Measurements from ENCODE around the gene MMP14. TPM values are rescaled to one million over a fixed set of nuclear protein-coding genes. Genes with fewer than 3 reads are reported as not detected.

Gene MMP14
- total RNA-seq, 1 experiment from 2014 or later = not detected

DNA sequence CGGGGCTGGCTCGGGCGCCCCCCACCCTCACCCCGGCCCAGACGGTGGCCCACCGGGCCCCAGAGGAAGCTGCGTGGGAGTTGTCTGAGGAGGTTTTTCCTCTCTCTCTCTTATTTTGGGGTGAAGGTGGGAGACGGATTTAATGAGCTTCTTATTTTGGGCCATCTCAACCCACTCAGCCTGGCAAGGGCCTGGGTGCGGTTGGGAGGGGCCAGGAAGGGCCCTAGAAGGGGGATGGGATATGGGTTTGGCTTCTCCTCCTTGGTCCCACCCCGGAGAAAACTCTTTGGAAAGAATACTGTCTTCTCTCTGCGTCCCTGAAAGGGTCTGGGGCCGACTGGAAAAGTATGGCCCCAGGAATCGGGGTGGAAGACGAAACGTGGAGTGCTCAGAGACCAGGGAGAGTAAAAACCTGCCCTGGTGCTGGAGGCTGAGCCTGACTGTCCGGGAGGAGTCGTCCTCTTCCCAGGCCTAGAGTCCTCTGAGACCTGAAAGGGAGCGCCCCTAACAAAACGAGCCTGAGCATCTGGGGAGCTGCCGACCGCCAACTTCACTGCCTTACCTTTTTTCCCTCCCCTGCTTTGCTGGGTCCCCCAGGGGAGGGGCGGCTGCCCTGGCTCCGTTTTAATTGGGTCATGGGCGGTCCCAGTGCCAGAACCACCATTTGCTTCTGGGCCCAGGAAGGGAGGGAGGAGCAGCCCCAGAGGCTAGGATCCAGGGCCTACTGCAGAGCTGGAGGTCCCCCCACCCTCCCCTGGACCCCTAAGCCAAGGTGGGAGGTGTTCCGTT is 1.6 kb downstream of the MMP14 start:
- in situ Hi-C loops (cut with HindIII; ENCODE audit: low pct_unique_long_range_greater_than_20kb, low sequenced_read_pairs) = no loop called here
- no peak for DNase-seq (ENCODE audit: low read depth)

DNA sequence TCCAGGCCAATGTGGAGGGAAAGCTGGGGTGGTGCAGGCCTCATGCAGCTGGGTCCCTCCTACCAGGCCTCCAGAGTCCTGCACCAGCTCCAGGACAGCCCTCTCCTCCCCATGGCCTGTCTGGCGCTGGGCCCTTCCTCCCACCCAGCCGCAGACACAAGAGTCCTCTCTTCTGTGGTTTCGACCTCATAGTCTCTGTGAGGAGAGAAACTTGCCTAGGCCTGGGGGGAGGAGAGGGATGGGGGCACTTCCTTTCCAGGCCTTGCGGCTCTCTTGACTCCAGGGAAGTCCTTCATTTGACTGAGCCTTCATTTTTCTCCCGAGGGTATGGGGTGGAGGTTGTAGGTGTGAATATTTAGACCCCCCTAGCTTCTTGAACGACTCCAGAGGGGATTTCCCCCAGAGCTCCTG is 2.3 kb downstream of the MMP14 start:
- DNase-seq (ENCODE audit: low read depth) = no peak

DNA sequence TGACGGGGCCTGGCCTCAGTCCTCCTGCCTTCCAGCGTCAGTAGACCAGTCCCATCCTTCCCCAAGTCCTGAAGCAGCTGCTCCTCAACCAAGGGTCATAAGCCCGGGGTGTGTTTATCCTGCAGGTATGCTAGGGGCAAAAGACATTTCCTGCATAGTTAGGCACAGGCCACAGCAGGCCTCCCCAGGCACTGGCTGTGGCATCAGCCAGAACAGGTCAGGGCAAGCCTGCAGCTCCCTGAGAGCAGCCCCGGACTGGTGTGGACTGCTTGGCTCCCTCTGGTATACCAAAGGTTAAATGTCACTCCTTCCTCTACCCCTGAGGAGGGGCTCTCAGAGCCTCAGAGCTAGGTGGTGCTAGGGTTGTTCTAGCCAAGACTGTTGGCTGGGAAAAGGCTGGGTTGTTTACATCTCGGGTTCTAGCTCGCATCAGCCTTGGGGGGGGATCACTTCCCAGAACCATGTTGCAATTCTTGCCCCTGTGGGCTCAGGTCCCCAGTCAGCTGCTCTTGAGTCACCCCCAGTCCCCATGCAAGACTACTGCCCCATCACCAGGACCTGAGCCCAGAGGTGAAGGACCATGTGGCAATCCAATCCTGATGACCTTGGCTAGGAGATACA is 2.9 kb downstream of the MMP14 start:
- in situ Hi-C loops (cut with HindIII; ENCODE audit: low pct_unique_long_range_greater_than_20kb, low sequenced_read_pairs) = no loop called here

More for the DNA sequence above, 2.3 kb downstream of the MMP14 start:
- in situ Hi-C loops (cut with HindIII; ENCODE audit: low pct_unique_long_range_greater_than_20kb, low sequenced_read_pairs) = no loop called here

DNA sequence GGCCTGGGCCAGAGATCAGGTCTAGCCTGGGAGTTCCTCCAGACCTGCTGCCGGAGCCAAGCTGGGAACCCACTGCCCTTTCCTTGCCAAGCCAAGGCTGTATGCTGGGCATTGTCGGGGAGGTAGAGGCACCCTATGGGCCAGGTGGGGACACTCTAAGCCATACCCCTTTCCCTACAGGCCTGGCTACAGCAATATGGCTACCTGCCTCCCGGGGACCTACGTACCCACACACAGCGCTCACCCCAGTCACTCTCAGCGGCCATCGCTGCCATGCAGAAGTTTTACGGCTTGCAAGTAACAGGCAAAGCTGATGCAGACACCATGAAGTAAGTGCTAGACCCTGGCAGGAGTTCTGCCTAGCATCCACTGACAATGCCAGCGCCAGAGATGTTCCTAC is 4.9 kb downstream of the MMP14 start:
- in situ Hi-C loops (cut with HindIII; ENCODE audit: low pct_unique_long_range_greater_than_20kb, low sequenced_read_pairs) = no loop called here
- DNase-seq (ENCODE audit: low read depth) = no peak

More for the DNA sequence above, 2.9 kb downstream of the MMP14 start:
- no peak for DNase-seq (ENCODE audit: low read depth)

DNA sequence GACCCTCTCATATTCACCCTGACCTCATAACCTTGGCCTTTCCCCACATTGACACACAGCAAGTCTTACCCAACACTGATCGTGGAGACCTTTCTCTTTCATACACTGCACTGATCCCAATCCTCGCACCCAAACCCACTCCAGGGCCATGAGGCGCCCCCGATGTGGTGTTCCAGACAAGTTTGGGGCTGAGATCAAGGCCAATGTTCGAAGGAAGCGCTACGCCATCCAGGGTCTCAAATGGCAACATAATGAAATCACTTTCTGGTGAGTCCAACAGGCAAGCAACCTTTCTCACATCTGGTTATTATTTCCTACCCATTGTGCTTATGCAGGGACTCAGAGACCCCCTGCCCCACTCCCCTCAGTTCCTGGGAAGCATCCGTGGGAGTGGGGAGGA is 5.4 kb downstream of the MMP14 start:
- no peak for DNase-seq (ENCODE audit: low read depth)
- in situ Hi-C loops (cut with HindIII; ENCODE audit: low pct_unique_long_range_greater_than_20kb, low sequenced_read_pairs) = no loop called here

DNA sequence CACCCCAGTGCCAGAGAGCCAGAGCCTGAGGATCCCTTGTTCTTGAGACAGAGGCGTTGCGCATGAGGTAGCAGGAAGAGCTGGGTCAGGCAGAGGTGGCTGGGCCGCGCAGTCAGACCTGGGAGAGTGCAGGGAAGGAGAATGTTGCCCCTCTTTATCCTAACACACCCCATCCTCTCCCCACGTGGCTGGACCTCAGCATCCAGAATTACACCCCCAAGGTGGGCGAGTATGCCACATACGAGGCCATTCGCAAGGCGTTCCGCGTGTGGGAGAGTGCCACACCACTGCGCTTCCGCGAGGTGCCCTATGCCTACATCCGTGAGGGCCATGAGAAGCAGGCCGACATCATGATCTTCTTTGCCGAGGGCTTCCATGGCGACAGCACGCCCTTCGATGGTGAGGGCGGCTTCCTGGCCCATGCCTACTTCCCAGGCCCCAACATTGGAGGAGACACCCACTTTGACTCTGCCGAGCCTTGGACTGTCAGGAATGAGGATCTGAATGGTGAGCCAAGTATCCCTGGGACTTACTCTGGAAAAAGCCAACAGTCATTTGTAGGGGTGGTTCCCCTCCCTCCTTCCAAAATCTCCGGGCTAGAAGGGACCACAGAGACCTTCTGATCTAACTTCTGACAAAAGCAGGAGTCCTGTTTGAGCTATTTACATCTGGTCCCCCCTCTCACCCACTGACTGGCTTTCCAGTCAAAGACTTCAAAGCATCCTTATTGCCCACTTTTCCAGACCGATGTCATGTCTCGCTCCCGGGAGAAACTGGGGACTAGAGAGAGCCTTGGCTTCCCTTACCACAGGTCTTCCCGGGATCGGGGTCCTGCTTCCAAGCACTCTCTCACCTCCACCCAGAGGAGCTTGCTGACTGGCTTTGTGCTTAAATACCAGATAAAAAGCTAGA is 6.1 kb downstream of the MMP14 start:
- in situ Hi-C loops (cut with HindIII; ENCODE audit: low pct_unique_long_range_greater_than_20kb, low sequenced_read_pairs) = no loop called here
- no peak for DNase-seq (ENCODE audit: low read depth)

DNA sequence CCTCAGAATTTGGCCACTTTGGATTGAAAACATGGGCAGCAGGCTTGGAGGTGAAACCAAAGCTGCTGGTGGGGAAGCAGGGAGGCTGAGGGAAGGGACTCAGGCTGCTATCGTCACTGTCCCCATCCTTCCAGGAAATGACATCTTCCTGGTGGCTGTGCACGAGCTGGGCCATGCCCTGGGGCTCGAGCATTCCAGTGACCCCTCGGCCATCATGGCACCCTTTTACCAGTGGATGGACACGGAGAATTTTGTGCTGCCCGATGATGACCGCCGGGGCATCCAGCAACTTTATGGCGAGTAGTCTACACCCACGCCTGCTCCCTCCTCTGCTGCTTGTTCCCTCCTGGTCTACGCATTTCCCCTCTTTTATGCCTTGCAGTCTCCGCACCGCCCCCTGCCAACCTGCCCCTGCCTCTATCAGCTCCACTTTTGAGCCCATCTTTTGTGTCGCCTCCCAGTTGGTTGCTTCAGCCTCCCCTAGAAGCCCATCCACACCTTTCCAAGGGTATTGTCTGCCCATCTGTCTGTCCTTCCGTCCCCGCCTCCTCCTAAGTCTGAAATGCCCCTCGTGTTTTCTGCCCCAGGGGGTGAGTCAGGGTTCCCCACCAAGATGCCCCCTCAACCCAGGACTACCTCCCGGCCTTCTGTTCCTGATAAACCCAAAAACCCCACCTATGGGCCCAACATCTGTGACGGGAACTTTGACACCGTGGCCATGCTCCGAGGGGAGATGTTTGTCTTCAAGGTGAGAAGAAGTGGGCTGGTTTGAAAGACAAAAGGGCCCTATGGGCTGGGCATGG is 6.9 kb downstream of the MMP14 start:
- in situ Hi-C loops (cut with HindIII; ENCODE audit: low pct_unique_long_range_greater_than_20kb, low sequenced_read_pairs) = no loop called here
- DNase-seq (ENCODE audit: low read depth) = no peak

DNA sequence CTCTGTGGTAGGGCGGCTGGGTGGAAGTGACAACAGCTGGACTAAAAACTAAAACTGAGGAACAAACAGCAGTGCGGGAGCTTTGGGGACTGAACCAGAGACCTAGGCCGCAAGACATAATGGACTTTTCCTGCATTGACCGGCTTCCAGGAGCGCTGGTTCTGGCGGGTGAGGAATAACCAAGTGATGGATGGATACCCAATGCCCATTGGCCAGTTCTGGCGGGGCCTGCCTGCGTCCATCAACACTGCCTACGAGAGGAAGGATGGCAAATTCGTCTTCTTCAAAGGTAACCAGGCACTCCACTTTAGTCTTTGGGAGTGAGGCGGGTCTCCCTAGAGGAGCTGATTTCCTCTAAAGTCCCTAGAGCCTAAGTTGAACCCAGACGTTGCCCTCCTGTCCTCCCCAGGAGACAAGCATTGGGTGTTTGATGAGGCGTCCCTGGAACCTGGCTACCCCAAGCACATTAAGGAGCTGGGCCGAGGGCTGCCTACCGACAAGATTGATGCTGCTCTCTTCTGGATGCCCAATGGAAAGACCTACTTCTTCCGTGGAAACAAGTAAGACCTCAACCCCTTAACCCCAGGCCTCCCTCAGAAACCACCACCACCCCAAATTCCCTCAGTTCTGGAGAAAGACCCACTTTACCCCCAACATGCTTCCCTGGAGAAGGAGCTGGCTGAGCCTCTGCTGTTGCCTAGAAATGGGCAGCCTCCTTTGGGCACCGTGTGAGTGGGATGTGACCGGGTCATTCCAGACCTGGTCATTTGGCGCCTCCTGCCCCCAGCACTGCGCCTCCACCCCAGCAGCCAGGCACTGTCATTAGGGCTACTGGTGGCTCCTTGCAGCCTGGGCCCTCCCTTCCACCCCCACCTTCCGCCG is 8.1 kb downstream of the MMP14 start:
- no peak for DNase-seq (ENCODE audit: low read depth)
- in situ Hi-C loops (cut with HindIII; ENCODE audit: low pct_unique_long_range_greater_than_20kb, low sequenced_read_pairs) = no loop called here

DNA sequence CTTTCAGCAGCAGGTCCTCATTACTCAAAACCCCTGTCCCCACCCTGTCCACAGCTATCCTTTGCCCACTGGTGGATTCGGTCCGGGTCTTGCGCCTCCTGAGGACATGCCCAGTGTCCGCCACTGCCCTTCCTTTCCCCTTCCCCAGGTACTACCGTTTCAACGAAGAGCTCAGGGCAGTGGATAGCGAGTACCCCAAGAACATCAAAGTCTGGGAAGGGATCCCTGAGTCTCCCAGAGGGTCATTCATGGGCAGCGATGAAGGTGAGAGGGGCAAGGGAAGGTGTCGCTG is 8.7 kb downstream of the MMP14 start:
- in situ Hi-C loops (cut with HindIII; ENCODE audit: low pct_unique_long_range_greater_than_20kb, low sequenced_read_pairs) = no loop called here
- no peak for DNase-seq (ENCODE audit: low read depth)

DNA sequence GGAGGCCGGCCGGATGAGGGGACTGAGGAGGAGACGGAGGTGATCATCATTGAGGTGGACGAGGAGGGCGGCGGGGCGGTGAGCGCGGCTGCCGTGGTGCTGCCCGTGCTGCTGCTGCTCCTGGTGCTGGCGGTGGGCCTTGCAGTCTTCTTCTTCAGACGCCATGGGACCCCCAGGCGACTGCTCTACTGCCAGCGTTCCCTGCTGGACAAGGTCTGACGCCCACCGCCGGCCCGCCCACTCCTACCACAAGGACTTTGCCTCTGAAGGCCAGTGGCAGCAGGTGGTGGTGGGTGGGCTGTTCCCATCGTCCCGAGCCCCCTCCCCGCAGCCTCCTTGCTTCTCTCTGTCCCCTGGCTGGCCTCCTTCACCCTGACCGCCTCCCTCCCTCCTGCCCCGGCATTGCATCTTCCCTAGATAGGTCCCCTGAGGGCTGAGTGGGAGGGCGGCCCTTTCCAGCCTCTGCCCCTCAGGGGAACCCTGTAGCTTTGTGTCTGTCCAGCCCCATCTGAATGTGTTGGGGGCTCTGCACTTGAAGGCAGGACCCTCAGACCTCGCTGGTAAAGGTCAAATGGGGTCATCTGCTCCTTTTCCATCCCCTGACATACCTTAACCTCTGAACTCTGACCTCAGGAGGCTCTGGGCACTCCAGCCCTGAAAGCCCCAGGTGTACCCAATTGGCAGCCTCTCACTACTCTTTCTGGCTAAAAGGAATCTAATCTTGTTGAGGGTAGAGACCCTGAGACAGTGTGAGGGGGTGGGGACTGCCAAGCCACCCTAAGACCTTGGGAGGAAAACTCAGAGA is 9.6 kb downstream of the MMP14 start:
- DNase-seq (ENCODE audit: low read depth) = no peak
- in situ Hi-C loops (cut with HindIII; ENCODE audit: low pct_unique_long_range_greater_than_20kb, low sequenced_read_pairs) = no loop called here

DNA sequence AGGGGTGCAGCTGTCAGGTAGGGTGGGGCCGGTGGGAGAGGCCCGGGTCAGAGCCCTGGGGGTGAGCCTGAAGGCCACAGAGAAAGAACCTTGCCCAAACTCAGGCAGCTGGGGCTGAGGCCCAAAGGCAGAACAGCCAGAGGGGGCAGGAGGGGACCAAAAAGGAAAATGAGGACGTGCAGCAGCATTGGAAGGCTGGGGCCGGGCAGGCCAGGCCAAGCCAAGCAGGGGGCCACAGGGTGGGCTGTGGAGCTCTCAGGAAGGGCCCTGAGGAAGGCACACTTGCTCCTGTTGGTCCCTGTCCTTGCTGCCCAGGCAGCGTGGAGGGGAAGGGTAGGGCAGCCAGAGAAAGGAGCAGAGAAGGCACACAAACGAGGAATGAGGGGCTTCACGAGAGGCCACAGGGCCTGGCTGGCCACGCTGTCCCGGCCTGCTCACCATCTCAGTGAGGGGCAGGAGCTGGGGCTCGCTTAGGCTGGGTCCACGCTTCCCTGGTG is 10.5 kb downstream of the MMP14 start:
- no peak for DNase-seq (ENCODE audit: low read depth)
- in situ Hi-C loops (cut with HindIII; ENCODE audit: low pct_unique_long_range_greater_than_20kb, low sequenced_read_pairs) = no loop called here

DNA sequence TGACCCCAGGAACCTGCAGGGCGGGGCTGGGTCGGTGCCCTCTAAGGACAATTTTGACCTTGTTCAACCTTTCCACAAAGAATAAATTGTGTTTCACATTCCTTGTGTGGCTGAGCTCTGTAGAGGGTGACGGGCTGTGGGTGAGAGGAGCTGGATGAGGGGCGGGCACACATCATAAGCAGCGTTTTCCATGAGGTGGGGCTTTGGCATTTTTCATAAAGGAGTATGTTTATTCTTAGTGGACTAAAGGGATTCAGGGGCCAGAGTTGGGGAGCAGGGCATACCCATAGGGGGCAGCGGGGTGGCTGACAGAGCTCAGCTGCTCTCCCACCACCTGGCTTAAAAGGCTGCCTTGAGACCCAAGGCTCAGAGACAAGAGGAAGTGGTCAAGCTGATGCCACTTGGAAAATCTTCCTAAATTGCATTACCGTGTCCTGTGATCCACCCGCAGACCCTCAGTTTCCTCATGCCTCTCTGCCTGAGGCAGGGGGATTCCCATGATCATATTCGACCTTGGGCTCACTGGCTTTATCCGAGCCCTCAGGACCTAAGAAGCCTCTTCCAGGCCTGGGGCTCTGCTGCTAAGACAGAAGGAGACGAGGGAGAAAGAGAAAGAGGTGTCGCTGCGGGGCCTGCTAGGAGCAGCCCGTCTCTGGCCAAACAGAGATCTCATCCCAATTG is 11.4 kb downstream of the MMP14 start:
- no peak for DNase-seq (ENCODE audit: low read depth)
- in situ Hi-C loops (cut with HindIII; ENCODE audit: low pct_unique_long_range_greater_than_20kb, low sequenced_read_pairs) = no loop called here

DNA sequence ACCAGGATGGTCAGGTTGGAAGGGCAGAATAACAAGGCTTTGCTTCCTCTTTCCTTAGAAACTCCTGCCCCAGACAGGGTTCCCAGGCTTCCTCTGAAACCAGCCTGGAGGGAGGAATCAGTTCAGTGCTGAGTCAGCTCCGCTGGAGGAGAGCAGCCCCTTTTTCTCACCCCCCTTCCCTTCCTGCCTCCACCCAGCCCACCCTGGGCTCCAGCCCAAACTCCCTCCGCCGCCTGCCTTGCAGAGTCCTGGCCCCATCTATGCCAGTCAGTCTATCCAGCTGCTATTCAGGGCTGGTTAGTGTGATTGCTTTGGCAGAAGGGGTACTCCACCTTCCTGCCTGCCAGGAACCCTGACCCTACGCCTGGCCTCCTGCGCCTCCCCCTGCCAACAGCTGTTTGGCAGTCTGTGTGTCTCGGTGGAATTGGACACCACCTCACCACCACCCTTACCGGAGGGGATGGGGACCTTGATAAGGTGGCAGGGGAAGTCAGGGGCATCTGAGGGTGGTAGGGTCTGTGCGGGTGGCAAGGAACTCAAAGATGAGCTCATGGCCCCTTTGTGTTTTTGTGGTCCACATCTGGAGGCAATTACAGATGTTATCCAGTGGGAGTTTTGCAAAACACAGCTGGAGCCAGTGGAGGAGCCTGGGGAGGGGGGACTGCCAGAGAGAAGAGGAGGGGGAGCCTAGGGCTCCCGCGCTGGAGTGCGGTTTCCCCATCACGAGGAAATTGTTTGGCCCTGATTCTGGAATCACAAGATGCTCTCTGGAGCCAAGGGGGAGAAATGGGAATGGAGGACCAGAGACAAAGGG is 12.2 kb downstream of the MMP14 start:
- no peak for DNase-seq (ENCODE audit: low read depth)
- in situ Hi-C loops (cut with HindIII; ENCODE audit: low pct_unique_long_range_greater_than_20kb, low sequenced_read_pairs) = no loop called here

DNA sequence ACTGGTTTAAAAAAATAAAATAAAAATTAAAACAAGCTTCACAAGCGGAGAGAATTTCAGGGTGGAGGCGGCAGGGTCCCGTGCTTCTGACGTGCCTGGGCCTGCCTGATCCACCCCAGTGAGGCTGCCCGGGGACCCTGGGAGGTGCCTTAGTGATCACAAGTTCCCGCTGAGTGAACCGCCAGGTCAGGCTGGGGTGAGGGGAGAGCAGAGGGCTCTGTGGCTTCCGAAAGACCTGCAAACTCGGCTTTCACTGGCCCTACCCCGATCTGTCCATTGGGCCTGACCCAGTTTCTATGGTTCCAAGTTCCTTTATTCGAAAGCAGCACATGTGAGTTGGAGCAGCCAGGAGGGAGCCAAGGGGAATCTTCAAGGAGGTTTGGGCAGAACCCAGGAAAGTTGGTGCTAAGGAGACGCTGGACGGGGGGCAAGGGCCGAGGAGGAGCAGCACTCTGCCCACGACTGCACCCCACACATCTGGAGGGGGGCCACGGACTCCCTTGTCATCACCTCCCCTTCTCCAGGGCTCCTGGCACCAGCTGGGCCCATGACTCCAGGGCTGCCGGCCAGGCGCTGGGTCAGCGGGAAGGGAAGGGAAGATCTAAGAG is 12.9 kb downstream of the MMP14 start:
- in situ Hi-C loops (cut with HindIII; ENCODE audit: low pct_unique_long_range_greater_than_20kb, low sequenced_read_pairs) = no loop called here
- no peak for DNase-seq (ENCODE audit: low read depth)
